ENCODE data around the gene KCNQ5. TPM values are rescaled to one million over a fixed set of nuclear protein-coding genes. Genes with fewer than 3 reads are reported as not detected.

KCNQ5 gene
- total and polyA plus RNA-seq, 4 donors = 0.15 to 8.1 (median 2.4) TPM

GRCh38 chr6:72631480-72631879 lies 9.6 kb downstream of the KCNQ5 start:
- H3K4me1 ChIP-seq (ENCODE audit: control insufficient read depth in 1 of 2, insufficient read depth in 2 of 2, low read length in 2 of 2) = peaks cover 0 to 1% of the 10 kb centered on the region in 2 donors
- H3K27me3 ChIP-seq (ENCODE audit: control insufficient read depth in 1 of 2, insufficient read depth in 2 of 2, low read length in 1 of 2) = no peaks in the 10 kb centered on the region
- H3K9me3 ChIP-seq (ENCODE audit: control insufficient read depth, low read length) = no peaks in the 10 kb centered on the region
- no peak for DNase-seq
- no peak overlapping the region for H3K4me3 ChIP-seq (ENCODE audit: low read length in 2 of 2)
- no peak overlapping the region for H3K27ac ChIP-seq (ENCODE audit: low read depth in 1 of 2, low read length in 2 of 2)
- no peak for ATAC-seq (ENCODE audit: low FRiP score)
- intact Hi-C loops (cut with DNase I) = no loop called here
- H3K36me3 ChIP-seq (ENCODE audit: control insufficient read depth in 1 of 2, insufficient read depth in 2 of 2, low read length in 1 of 2) = no peaks in the 10 kb centered on the region

- intact Hi-C loops (cut with DNase I) = no loop called here
- DNase-seq (no peak), ATAC-seq (ENCODE audit: low FRiP score) (no peak)
- peaks cover 0 to 1% of the 10 kb centered on the region in 2 donors for H3K4me1 ChIP-seq (ENCODE audit: control insufficient read depth in 1 of 2, insufficient read depth in 2 of 2, low read length in 2 of 2)
- no peak overlapping the region for H3K27ac ChIP-seq (ENCODE audit: low read depth in 1 of 2, low read length in 2 of 2)
- H3K4me3 ChIP-seq (ENCODE audit: low read length in 2 of 2) = no peak overlapping the region
- no peaks in the 10 kb centered on the region for H3K27me3 ChIP-seq (ENCODE audit: control insufficient read depth in 1 of 2, insufficient read depth in 2 of 2, low read length in 1 of 2)
- H3K36me3 ChIP-seq (ENCODE audit: control insufficient read depth in 1 of 2, insufficient read depth in 2 of 2, low read length in 1 of 2) = no peaks in the 10 kb centered on the region
- H3K9me3 ChIP-seq (ENCODE audit: control insufficient read depth, low read length) = no peaks in the 10 kb centered on the region
- 94 to 98% methylated on average over 2 of the region's 2 CpGs for WGBS, 2 donors
Observed at GRCh38 chr6:72635636-72636035, 13.8 kb downstream of the KCNQ5 start.

GRCh38 chr6:72636215-72636614 lies 14.4 kb downstream of the KCNQ5 start:
- ATAC-seq (ENCODE audit: low FRiP score) = no peak
- Histone ChIP-seq H3K27me3 (ENCODE audit: control insufficient read depth in 1 of 2, insufficient read depth in 2 of 2, low read length in 1 of 2) (no peaks in the 10 kb centered on the region), H3K27ac (ENCODE audit: low read depth in 1 of 2, low read length in 2 of 2) (no peak overlapping the region), H3K4me1 (ENCODE audit: control insufficient read depth in 1 of 2, insufficient read depth in 2 of 2, low read length in 2 of 2) (peaks cover 0 to 2% of the 10 kb centered on the region in 2 donors), H3K36me3 (ENCODE audit: control insufficient read depth in 1 of 2, insufficient read depth in 2 of 2, low read length in 1 of 2) (no peaks in the 10 kb centered on the region), H3K9me3 (ENCODE audit: control insufficient read depth, low read length) (no peaks in the 10 kb centered on the region), H3K4me3 (ENCODE audit: low read length in 2 of 2) (no peak overlapping the region)
- WGBS, 2 donors = 88 to 92% methylated on average over 2 of the region's 2 CpGs
- intact Hi-C loops (cut with DNase I) = no loop called here
- DNase-seq = no peak

GRCh38 chr6:72636786-72637185 lies 14.9 kb downstream of the KCNQ5 start:
- H3K27me3 ChIP-seq (ENCODE audit: control insufficient read depth in 1 of 2, insufficient read depth in 2 of 2, low read length in 1 of 2) = no peaks in the 10 kb centered on the region
- H3K4me1 ChIP-seq (ENCODE audit: control insufficient read depth in 1 of 2, insufficient read depth in 2 of 2, low read length in 2 of 2) = peaks cover 0 to 3% of the 10 kb centered on the region in 2 donors
- no peak overlapping the region for H3K27ac ChIP-seq (ENCODE audit: low read depth in 1 of 2, low read length in 2 of 2)
- no peak overlapping the region for H3K4me3 ChIP-seq (ENCODE audit: low read length in 2 of 2)
- ATAC-seq (ENCODE audit: low FRiP score) = no peak
- intact Hi-C loops (cut with DNase I) = no loop called here
- no peaks in the 10 kb centered on the region for H3K9me3 ChIP-seq (ENCODE audit: control insufficient read depth, low read length)
- WGBS, 2 donors = 92 to 95% methylated on average over 3 of the region's 3 CpGs
- DNase-seq = no peak
- no peaks in the 10 kb centered on the region for H3K36me3 ChIP-seq (ENCODE audit: control insufficient read depth in 1 of 2, insufficient read depth in 2 of 2, low read length in 1 of 2)

- ATAC-seq (ENCODE audit: low FRiP score) = no peak
- Histone ChIP-seq H3K4me3 (ENCODE audit: low read length in 2 of 2) (no peak overlapping the region), H3K36me3 (ENCODE audit: control insufficient read depth in 1 of 2, insufficient read depth in 2 of 2, low read length in 1 of 2) (no peaks in the 10 kb centered on the region), H3K27ac (ENCODE audit: low read depth in 1 of 2, low read length in 2 of 2) (no peak overlapping the region), H3K4me1 (ENCODE audit: control insufficient read depth in 1 of 2, insufficient read depth in 2 of 2, low read length in 2 of 2) (peaks cover 0 to 2% of the 10 kb centered on the region in 2 donors), H3K9me3 (ENCODE audit: control insufficient read depth, low read length) (no peaks in the 10 kb centered on the region), H3K27me3 (ENCODE audit: control insufficient read depth in 1 of 2, insufficient read depth in 2 of 2, low read length in 1 of 2) (no peaks in the 10 kb centered on the region)
- WGBS, 2 donors = 86 to 91% methylated on average over 5 of the region's 5 CpGs
- DNase-seq = no peak
- intact Hi-C loops (cut with DNase I) = no loop called here
Observed at GRCh38 chr6:72639920-72640614, 18.2 kb downstream of the KCNQ5 start.

- Histone ChIP-seq H3K27me3 (ENCODE audit: control insufficient read depth in 1 of 2, insufficient read depth in 2 of 2, low read length in 1 of 2) (no peaks in the 10 kb centered on the region), H3K9me3 (ENCODE audit: control insufficient read depth, low read length) (no peaks in the 10 kb centered on the region), H3K36me3 (ENCODE audit: control insufficient read depth in 1 of 2, insufficient read depth in 2 of 2, low read length in 1 of 2) (no peaks in the 10 kb centered on the region), H3K4me1 (ENCODE audit: control insufficient read depth in 1 of 2, insufficient read depth in 2 of 2, low read length in 2 of 2) (peaks cover 0 to 2% of the 10 kb centered on the region in 2 donors), H3K27ac (ENCODE audit: low read depth in 1 of 2, low read length in 2 of 2) (no peak overlapping the region), H3K4me3 (ENCODE audit: low read length in 2 of 2) (no peak overlapping the region)
- DNase-seq (no peak), ATAC-seq (ENCODE audit: low FRiP score) (no peak)
- intact Hi-C loops (cut with DNase I) = no loop called here
Observed at GRCh38 chr6:72640615-72640930, 18.7 kb downstream of the KCNQ5 start.

- H3K36me3 ChIP-seq (ENCODE audit: control insufficient read depth in 1 of 2, insufficient read depth in 2 of 2, low read length in 1 of 2) = no peaks in the 10 kb centered on the region
- DNase-seq (no peak), ATAC-seq (ENCODE audit: low FRiP score) (no peak)
- WGBS, 2 donors = 98% methylated on average over 1 of the region's 1 CpG
- H3K27ac ChIP-seq (ENCODE audit: low read depth in 1 of 2, low read length in 2 of 2) = no peak overlapping the region
- no peaks in the 10 kb centered on the region for H3K9me3 ChIP-seq (ENCODE audit: control insufficient read depth, low read length)
- peaks cover 0 to 2% of the 10 kb centered on the region in 2 donors for H3K4me1 ChIP-seq (ENCODE audit: control insufficient read depth in 1 of 2, insufficient read depth in 2 of 2, low read length in 2 of 2)
- no peak overlapping the region for H3K4me3 ChIP-seq (ENCODE audit: low read length in 2 of 2)
- intact Hi-C loops (cut with DNase I) = no loop called here
- no peaks in the 10 kb centered on the region for H3K27me3 ChIP-seq (ENCODE audit: control insufficient read depth in 1 of 2, insufficient read depth in 2 of 2, low read length in 1 of 2)
Observed at GRCh38 chr6:72642435-72642834, 20.6 kb downstream of the KCNQ5 start.

GRCh38 chr6:72643214-72643613 lies 21.4 kb downstream of the KCNQ5 start:
- Histone ChIP-seq H3K4me1 (ENCODE audit: control insufficient read depth in 1 of 2, insufficient read depth in 2 of 2, low read length in 2 of 2) (peaks cover 0 to 2% of the 10 kb centered on the region in 2 donors), H3K27ac (ENCODE audit: low read depth in 1 of 2, low read length in 2 of 2) (no peak overlapping the region), H3K4me3 (ENCODE audit: low read length in 2 of 2) (no peak overlapping the region), H3K36me3 (ENCODE audit: control insufficient read depth in 1 of 2, insufficient read depth in 2 of 2, low read length in 1 of 2) (no peaks in the 10 kb centered on the region), H3K9me3 (ENCODE audit: control insufficient read depth, low read length) (no peaks in the 10 kb centered on the region), H3K27me3 (ENCODE audit: control insufficient read depth in 1 of 2, insufficient read depth in 2 of 2, low read length in 1 of 2) (no peaks in the 10 kb centered on the region)
- intact Hi-C loops (cut with DNase I) = no loop called here
- no peak for DNase-seq
- no peak for ATAC-seq (ENCODE audit: low FRiP score)
- WGBS, 2 donors = 58 to 71% methylated on average over 1 of the region's 1 CpG

- WGBS, 2 donors = 89 to 90% methylated on average over 4 of the region's 4 CpGs
- intact Hi-C loops (cut with DNase I) = no loop called here
- H3K27me3 ChIP-seq (ENCODE audit: control insufficient read depth in 1 of 2, insufficient read depth in 2 of 2, low read length in 1 of 2) = no peaks in the 10 kb centered on the region
- peak overlapping the region in 1 of 2 donors; percentile 25 for H3K27ac ChIP-seq (ENCODE audit: low read depth in 1 of 2, low read length in 2 of 2)
- H3K4me1 ChIP-seq (ENCODE audit: control insufficient read depth in 1 of 2, insufficient read depth in 2 of 2, low read length in 2 of 2) = peaks cover 2 to 3% of the 10 kb centered on the region in 2 donors
- H3K9me3 ChIP-seq (ENCODE audit: control insufficient read depth, low read length) = no peaks in the 10 kb centered on the region
- no peaks in the 10 kb centered on the region for H3K36me3 ChIP-seq (ENCODE audit: control insufficient read depth in 1 of 2, insufficient read depth in 2 of 2, low read length in 1 of 2)
- no peak overlapping the region for H3K4me3 ChIP-seq (ENCODE audit: low read length in 2 of 2)
- DNase-seq (no peak), ATAC-seq (ENCODE audit: low FRiP score) (no peak)
Observed at GRCh38 chr6:72646604-72647485, 25.0 kb downstream of the KCNQ5 start.

Data from aorta (tissue), 5 donors.